Neuronal stem cell (in vitro differentiated cells): ENCODE results near the gene CTNNA3.

Source experiments
- DNase-seq: peaks from one replicate; pipeline ENCODE4 v3.0.0-alpha.2; 2013; ENCODE audit warnings: low spot score
- H2AFZ ChIP-seq: one replicate; pipeline ENCODE4 v1.6.1; 2013; ENCODE audit warnings: mild to moderate bottlenecking, low read length, inconsistent platforms
- H2AK5ac ChIP-seq: 2 replicates; pipeline ENCODE4 v1.6.1; 2013; ENCODE audit warnings: low read depth, mild to moderate bottlenecking, inconsistent platforms, low read length, moderate library complexity, mixed read lengths
- H2BK120ac ChIP-seq: 2 replicates; pipeline ENCODE4 v1.6.1; 2013; ENCODE audit warnings: low read depth, mild to moderate bottlenecking, inconsistent platforms, low read length, moderate library complexity, mixed read lengths
- H2BK12ac ChIP-seq: one replicate; pipeline ENCODE4 v1.6.1; 2013; ENCODE audit warnings: low read length, inconsistent platforms
- H2BK15ac ChIP-seq: 2 replicates; pipeline ENCODE4 v1.6.1; 2013; ENCODE audit warnings: mild to moderate bottlenecking, low read length, inconsistent platforms, mixed read lengths
- H2BK5ac ChIP-seq: one replicate; pipeline ENCODE4 v1.6.1; 2013; ENCODE audit warnings: inconsistent platforms, mild to moderate bottlenecking, low read length, moderate library complexity
- H3K14ac ChIP-seq: one replicate; pipeline ENCODE4 v1.6.1; 2013; ENCODE audit warnings: low read length, inconsistent platforms
- H3K18ac ChIP-seq: 2 replicates; pipeline ENCODE4 v1.6.1; 2013; ENCODE audit warnings: low read length, inconsistent platforms
- H3K23ac ChIP-seq: 2 replicates; pipeline ENCODE4 v1.6.1; 2013; ENCODE audit warnings: low read depth, mild to moderate bottlenecking, mixed read lengths, low read length, inconsistent platforms; ENCODE audit not compliant: poor library complexity
- H3K27ac ChIP-seq: replicated peaks from 3 replicates; pipeline ENCODE4 v1.5.1; 2013; ENCODE audit warnings: low read length, inconsistent platforms
- H3K27me3 ChIP-seq, 3 experiments: 2 replicates each; pipeline ENCODE4 v1.6.1; 2013; ENCODE audit warnings: low read length in 3 of 3, mild to moderate bottlenecking in 2 of 3, inconsistent platforms in 1 of 3, low read depth in 1 of 3, mixed read lengths in 1 of 3, moderate library complexity in 1 of 3; ENCODE audit not compliant: control insufficient read depth in 3 of 3, insufficient read depth in 3 of 3
- H3K36me3 ChIP-seq, 2 donors: replicated peaks in 1 of 2; 2 replicates each; pipeline ENCODE4 v1.6.1; 2013; ENCODE audit warnings: low read length in 2 of 2; ENCODE audit not compliant: control insufficient read depth in 2 of 2, insufficient read depth in 2 of 2
- H3K4ac ChIP-seq: 2 replicates; pipeline ENCODE4 v1.6.1; 2013; ENCODE audit warnings: inconsistent platforms, mild to moderate bottlenecking, low read length, moderate library complexity
- H3K4me1 ChIP-seq, 2 donors: 1 replicate in 1 of 2; 2 replicates in 1 of 2; pipeline ENCODE4 v1.6.1; 2013; ENCODE audit warnings: low read length in 2 of 2, low read depth in 1 of 2; ENCODE audit not compliant: control insufficient read depth in 2 of 2, insufficient read depth in 1 of 2
- H3K4me2 ChIP-seq: one replicate; pipeline ENCODE4 v1.6.1; 2013; ENCODE audit warnings: mild to moderate bottlenecking, low read length, inconsistent platforms; ENCODE audit not compliant: insufficient read depth, poor library complexity, severe bottlenecking
- H3K4me3 ChIP-seq, 2 donors: 2 replicates each; pipeline ENCODE4 v1.5.1; 2013; ENCODE audit warnings: low read length in 2 of 2, mild to moderate bottlenecking in 2 of 2, inconsistent platforms in 1 of 2, moderate library complexity in 1 of 2
- H3K79me1 ChIP-seq: one replicate; pipeline ENCODE4 v1.6.1; 2013; ENCODE audit warnings: low read depth, mild to moderate bottlenecking, inconsistent platforms, low read length, moderate library complexity
- H3K9ac ChIP-seq: one replicate; pipeline ENCODE4 v1.6.1; 2013; ENCODE audit warnings: mild to moderate bottlenecking, low read depth, low read length, inconsistent platforms; ENCODE audit not compliant: poor library complexity
- H3K9me3 ChIP-seq, 2 donors: replicated peaks in 1 of 2; 2 replicates each; pipeline versions ENCODE3 to v1.6.1; 2013; ENCODE audit warnings: low read length in 2 of 2, mild to moderate bottlenecking in 2 of 2, inconsistent platforms in 1 of 2, low read depth in 1 of 2, mixed read lengths in 1 of 2, moderate library complexity in 1 of 2; ENCODE audit not compliant: control insufficient read depth in 2 of 2, insufficient read depth in 1 of 2
- H4K8ac ChIP-seq: one replicate; pipeline ENCODE4 v1.6.1; 2013; ENCODE audit warnings: low read depth, mild to moderate bottlenecking, inconsistent platforms, low read length, moderate library complexity
- H4K91ac ChIP-seq: one replicate; pipeline ENCODE4 v1.6.1; 2013; ENCODE audit warnings: low read length, low read depth, mild to moderate bottlenecking, inconsistent platforms; ENCODE audit not compliant: poor library complexity
- WGBS, 2 donors: extraction: QIAGEN DNeasy Blood & Tissue Kit; methylation state at CpG; one replicate each; pipeline ENCODE4 v1.1.7; 2013; ENCODE audit warnings: missing lambda C conversion rate in 2 of 2, mixed read lengths in 1 of 2; ENCODE audit not compliant: insufficient read length in 2 of 2, insufficient replicate concordance in 1 of 2; ENCODE audit errors: extremely low coverage in 2 of 2; 5-methylcytosine and 5-hydroxymethylcytosine counted together

CTNNA3 gene

GRCh38 chr10:66273966-66274519, 1422.0 kb downstream of the CTNNA3 start:
- Histone ChIP-seq H3K9ac (no peak overlapping the region), H3K23ac (no peak overlapping the region), H2BK120ac (no peak overlapping the region), H3K4ac (no peak overlapping the region), H2AK5ac (no peak overlapping the region), H3K9me3 (no peaks in the 10 kb centered on the region), H2BK12ac (no peak overlapping the region), H2AFZ (no peak overlapping the region), H3K27me3 (no peaks in the 10 kb centered on the region), H4K91ac (no peak overlapping the region), H3K4me3 (no peak overlapping the region), H3K79me1 (no peaks in the 10 kb centered on the region), H3K4me1 (no peaks in the 10 kb centered on the region), H2BK5ac (no peak overlapping the region), H3K27ac (no peak overlapping the region), H3K36me3 (no peaks in the 10 kb centered on the region), H3K18ac (no peak overlapping the region), H3K4me2 (no peak overlapping the region), H3K14ac (no peak overlapping the region), H2BK15ac (no peak overlapping the region), H4K8ac (no peak overlapping the region)
- no peak for DNase-seq
- no CpG with 5 or more reads among the region's 3 CpGs for WGBS, 2 donors

GRCh38 chr10:66265398-66265797, 1430.6 kb downstream of the CTNNA3 start:
- Histone ChIP-seq H2BK5ac (no peak overlapping the region), H4K91ac (no peak overlapping the region), H2AK5ac (no peak overlapping the region), H4K8ac (no peak overlapping the region), H3K23ac (no peak overlapping the region), H3K36me3 (no peaks in the 10 kb centered on the region), H2BK120ac (no peak overlapping the region), H3K18ac (no peak overlapping the region), H2BK15ac (no peak overlapping the region), H3K79me1 (no peaks in the 10 kb centered on the region), H3K9ac (no peak overlapping the region), H3K14ac (no peak overlapping the region), H2AFZ (no peak overlapping the region), H3K4me2 (no peak overlapping the region), H2BK12ac (no peak overlapping the region), H3K4me3 (no peak overlapping the region), H3K27ac (no peak overlapping the region), H3K4me1 (no peaks in the 10 kb centered on the region), H3K4ac (no peak overlapping the region), H3K9me3 (no peaks in the 10 kb centered on the region), H3K27me3 (no peaks in the 10 kb centered on the region)
- WGBS, 2 donors = no CpG with 5 or more reads among the region's 1 CpG
- DNase-seq = no peak

GRCh38 chr10:66259836-66260235, 1436.2 kb downstream of the CTNNA3 start:
- Histone ChIP-seq H3K4me2 (no peak overlapping the region), H3K4me3 (no peak overlapping the region), H2AK5ac (no peak overlapping the region), H3K27me3 (no peaks in the 10 kb centered on the region), H4K91ac (no peak overlapping the region), H3K27ac (no peak overlapping the region), H3K79me1 (no peaks in the 10 kb centered on the region), H3K23ac (no peak overlapping the region), H3K4me1 (no peaks in the 10 kb centered on the region), H3K9ac (no peak overlapping the region), H4K8ac (no peak overlapping the region), H3K4ac (no peak overlapping the region), H2AFZ (no peak overlapping the region), H2BK5ac (no peak overlapping the region), H2BK15ac (no peak overlapping the region), H2BK120ac (no peak overlapping the region), H3K9me3 (no peaks in the 10 kb centered on the region), H3K14ac (no peak overlapping the region), H3K18ac (no peak overlapping the region), H3K36me3 (no peaks in the 10 kb centered on the region), H2BK12ac (no peak overlapping the region)
- no peak for DNase-seq
- no CpG with 5 or more reads among the region's 2 CpGs for WGBS, 2 donors

- H3K23ac ChIP-seq = no peak overlapping the region
- H3K36me3 ChIP-seq = no peaks in the 10 kb centered on the region
- no peak overlapping the region for H4K91ac ChIP-seq
- no peak overlapping the region for H2BK120ac ChIP-seq
- H3K4me1 ChIP-seq = no peaks in the 10 kb centered on the region
- no peak overlapping the region for H2BK15ac ChIP-seq
- no peak for DNase-seq
- H3K14ac ChIP-seq = no peak overlapping the region
- WGBS, 2 donors = no CpG with 5 or more reads among the region's 2 CpGs
- H2AK5ac ChIP-seq = no peak overlapping the region
- no peaks in the 10 kb centered on the region for H3K79me1 ChIP-seq
- H3K9me3 ChIP-seq = no peaks in the 10 kb centered on the region
- H3K9ac ChIP-seq = no peak overlapping the region
- H3K27ac ChIP-seq = no peak overlapping the region
- H2BK12ac ChIP-seq = no peak overlapping the region
- H4K8ac ChIP-seq = no peak overlapping the region
- no peak overlapping the region for H3K4me2 ChIP-seq
- H3K27me3 ChIP-seq = no peaks in the 10 kb centered on the region
- no peak overlapping the region for H2AFZ ChIP-seq
- H3K18ac ChIP-seq = no peak overlapping the region
- no peak overlapping the region for H3K4me3 ChIP-seq
- H3K4ac ChIP-seq = no peak overlapping the region
- no peak overlapping the region for H2BK5ac ChIP-seq
Measured at GRCh38 chr10:66258693-66259092, 1437.3 kb downstream of the CTNNA3 start.
